D721Med (cell line): ENCODE measurements around the gene KIF24.
A peak's percentile ranks its signal among the peaks of the same experiment; 100 is the strongest.

Experiments
- DNase-seq: peaks from one replicate; pipeline ENCODE4 v3.0.0; 2011; ENCODE audit warnings: low spot score; ENCODE audit not compliant: insufficient read length
- FAIRE-seq: peaks from 2 replicates; lab custom pipeline; 2011; peaks lifted over from hg19 to GRCh38; lab: Jason Lieb, UNC
- CTCF ChIP-seq: IDR thresholded peaks from 2 replicates; pipeline ENCODE4 v1.5.1; 2012; ENCODE audit warnings: mild to moderate bottlenecking, control low read depth; ENCODE audit not compliant: insufficient read depth; ENCODE audit errors: missing control alignments

The KIF24 gene

GRCh38 chr9:34333836-34334235 is 4.8 kb upstream of the KIF24 start:
- FAIRE-seq (no peak), DNase-seq (no peak)
- TF ChIP-seq CTCF, result no peak

- peak; percentile 34 for DNase-seq
- peak; percentile 53 for FAIRE-seq
- peak; percentile 70 for TF ChIP-seq CTCF
Observed at GRCh38 chr9:34332076-34332964, 3.3 kb upstream of the KIF24 start.

GRCh38 chr9:34331196-34331595 is 2.1 kb upstream of the KIF24 start:
- no peak for FAIRE-seq
- DNase-seq, result no peak

GRCh38 chr9:34328500-34328986 is 525 bp downstream of the KIF24 start:
- DNase-seq (no peak), FAIRE-seq (no peak)
- no peak for TF ChIP-seq CTCF

More at GRCh38 chr9:34331196-34331595, 2.1 kb upstream of the KIF24 start:
- TF ChIP-seq CTCF, result no peak

GRCh38 chr9:34326690-34327089 is 2.4 kb downstream of the KIF24 start:
- DNase-seq (no peak), FAIRE-seq (no peak)
- TF ChIP-seq CTCF, result no peak

- FAIRE-seq, result no peak
- DNase-seq, result no peak
- TF ChIP-seq CTCF, result no peak
Observed at GRCh38 chr9:34322899-34323591, 6.0 kb downstream of the KIF24 start.
